ENCODE data around the gene LIFR.
A peak's percentile ranks its signal among the peaks of the same experiment; 100 is the strongest.
"Not testable (repeated sequence)": the region's sequence is repeated elsewhere in the genome, so short reads cannot be mapped to it uniquely, and the experiment has no call there.

The LIFR gene

GRCh38 chr5:38556599-38557307 is at the start of gene LIFR:
LIFR (minus strand) TSS chr5:38556646; CDS start chr5:38530647, 25,999 bp downstream.
- peak; percentile 35 for DNase-seq (ENCODE audit: low read depth)

GRCh38 chr5:38605610-38606009 is 49.2 kb upstream of the LIFR start:
- DNase-seq (ENCODE audit: low read depth) = no peak

- no peak for DNase-seq (ENCODE audit: low read depth)
Measured at GRCh38 chr5:38603691-38604090, 47.2 kb upstream of the LIFR start.

GRCh38 chr5:38602641-38603040 is 46.2 kb upstream of the LIFR start:
- no peak for DNase-seq (ENCODE audit: low read depth)

GRCh38 chr5:38601863-38602298 is 45.4 kb upstream of the LIFR start:
- no peak for DNase-seq (ENCODE audit: low read depth)

GRCh38 chr5:38601133-38601862 is 44.9 kb upstream of the LIFR start:
- no peak for DNase-seq (ENCODE audit: low read depth)

- no peak for DNase-seq (ENCODE audit: low read depth)
Measured at GRCh38 chr5:38600329-38601045, 44.0 kb upstream of the LIFR start.

GRCh38 chr5:38599751-38600150 is 43.3 kb upstream of the LIFR start:
- not testable (repeated sequence) for DNase-seq (ENCODE audit: low read depth)

- no peak for DNase-seq (ENCODE audit: low read depth)
Measured at GRCh38 chr5:38598994-38599617, 42.7 kb upstream of the LIFR start.

GRCh38 chr5:38598296-38598993 is 42.0 kb upstream of the LIFR start:
- no peak for DNase-seq (ENCODE audit: low read depth)

- DNase-seq (ENCODE audit: low read depth) = no peak
Measured at GRCh38 chr5:38596981-38597380, 40.5 kb upstream of the LIFR start.

- no peak for DNase-seq (ENCODE audit: low read depth)
Measured at GRCh38 chr5:38595132-38595745, 38.8 kb upstream of the LIFR start.

- no peak for DNase-seq (ENCODE audit: low read depth)
Measured at GRCh38 chr5:38593959-38594358, 37.5 kb upstream of the LIFR start.

GRCh38 chr5:38591523-38591849 is 35.0 kb upstream of the LIFR start:
- no peak for DNase-seq (ENCODE audit: low read depth)

- no peak for DNase-seq (ENCODE audit: low read depth)
Measured at GRCh38 chr5:38590838-38591522, 34.5 kb upstream of the LIFR start.

- no peak for DNase-seq (ENCODE audit: low read depth)
Measured at GRCh38 chr5:38589629-38590028, 33.2 kb upstream of the LIFR start.

- no peak for DNase-seq (ENCODE audit: low read depth)
Measured at GRCh38 chr5:38585816-38586215, 29.4 kb upstream of the LIFR start.

GRCh38 chr5:38583500-38583899 is 27.1 kb upstream of the LIFR start:
- DNase-seq (ENCODE audit: low read depth) = no peak

GRCh38 chr5:38582975-38583319 is 26.5 kb upstream of the LIFR start:
- no peak for DNase-seq (ENCODE audit: low read depth)

GRCh38 chr5:38582293-38582974 is 26.0 kb upstream of the LIFR start:
- no peak for DNase-seq (ENCODE audit: low read depth)

Measured in activated T-helper 1 cell treated with Interleukin-2 at 50 U/mL for 16 hours (primary cell).